ENCODE data around the gene VPS25.

Gene VPS25

DNA sequence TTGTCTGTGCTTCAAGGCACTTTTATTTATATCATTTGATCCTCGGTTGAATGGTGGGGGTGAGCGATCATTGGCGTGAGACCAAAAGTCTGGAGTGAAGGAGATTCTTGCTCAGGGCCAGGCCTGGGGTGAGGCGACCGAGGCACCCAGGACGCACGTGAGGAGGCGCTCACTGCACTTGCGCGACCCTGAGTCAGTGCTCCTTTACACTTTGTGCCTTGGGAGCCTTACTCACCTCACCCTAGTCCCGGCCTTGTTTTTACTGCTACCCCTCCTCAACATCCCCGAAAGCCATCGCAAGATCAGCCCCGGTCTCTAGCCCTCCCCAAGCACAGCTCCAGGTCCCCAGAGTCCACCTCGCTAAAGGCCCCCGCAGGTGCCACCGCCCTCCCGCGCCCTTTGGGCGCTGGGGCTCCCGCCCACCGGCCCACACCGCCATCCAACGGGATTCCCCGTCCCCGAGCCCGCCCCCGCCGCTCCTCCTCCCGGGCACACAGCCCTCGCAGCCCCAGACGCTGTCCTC, 28.9 kb upstream of the VPS25 start:
- CTCF ChIA-PET = interaction anchor here (0.7 to 1.4 kb wide), 2 partner anchors 17 to 19 kb away, joined by 3 to 4 read pairs; no protein-coding TSS in a partner anchor

DNA sequence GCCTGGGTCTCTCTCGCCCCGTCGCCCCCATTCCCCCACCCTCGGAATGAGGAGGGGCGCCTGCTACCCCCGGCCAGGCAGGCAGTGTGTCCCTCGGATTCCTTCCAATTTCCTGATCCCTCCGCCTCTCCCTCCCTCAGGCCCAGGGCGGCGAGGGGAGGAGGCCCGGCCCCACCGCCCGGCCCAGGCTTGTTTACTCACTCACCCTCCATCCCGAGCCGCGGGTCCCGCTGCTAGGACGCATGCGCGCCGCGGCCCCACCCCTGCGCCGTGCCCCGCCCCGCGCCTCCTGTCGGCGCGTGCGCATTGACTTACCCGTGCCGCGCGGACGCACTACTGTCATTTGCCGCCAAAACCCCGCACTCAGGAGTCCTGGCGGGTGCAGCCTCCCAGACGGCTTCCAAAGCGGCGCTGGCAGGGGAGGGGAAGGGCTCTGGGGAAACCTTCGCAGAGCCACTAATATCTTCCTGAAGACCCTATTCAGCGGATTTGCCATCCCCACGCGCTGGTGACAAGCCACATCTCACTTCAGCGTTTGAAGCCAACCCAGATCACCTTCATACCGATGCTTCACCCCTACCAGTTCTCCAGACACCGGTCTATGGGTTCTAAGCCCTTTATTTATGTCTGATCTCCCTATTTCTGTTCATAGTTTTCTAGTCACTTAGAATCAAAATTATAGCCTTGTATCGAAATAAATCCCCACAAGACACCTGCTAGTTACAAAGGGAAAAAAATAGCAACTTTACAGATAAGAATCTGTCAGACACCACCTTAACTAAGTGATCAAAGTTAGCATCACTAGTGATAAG, 28.2 kb upstream of the VPS25 start, which contains the start of gene EZH1:
EZH1 (minus strand) TSS at position 235 of the 812 bp plus-strand sequence. CDS start 16,099 bp downstream, outside the sequence.
- Histone ChIP-seq H3K4me3 (ENCODE audit: control insufficient read depth in 1 of 7, extremely low read depth in 1 of 7, insufficient read depth in 4 of 7, low read depth in 2 of 7, low read length in 6 of 7) (peak within 1 kb of the TSS; percentile 29 to 79 (median 77)), H3K27ac (ENCODE audit: insufficient read depth in 1 of 2, low read depth in 1 of 2, low read length in 2 of 2, poor library complexity in 1 of 2, severe bottlenecking in 2 of 2) (peak within 1 kb of the TSS; percentile 54 to 79)
- POLR2A ChIA-PET = no interaction called here

More for the DNA sequence above, 28.9 kb upstream of the VPS25 start:
- H3K9me3 ChIP-seq (ENCODE audit: control extremely low read depth in 1 of 5, control insufficient read depth in 4 of 5, insufficient read depth in 2 of 5, low read depth in 1 of 5, low read length in 4 of 5) = no peaks in the 10 kb centered on the region
- peaks cover 3 to 13% (median 11%) of the 10 kb centered on the region in 4 experiments for H3K4me1 ChIP-seq (ENCODE audit: control extremely low read depth in 1 of 4, control insufficient read depth in 4 of 4, insufficient read depth in 4 of 4, low read length in 3 of 4)
- H3K27me3 ChIP-seq (replicated peaks in 2 of 5; ENCODE audit: control insufficient read depth in 4 of 5, insufficient read depth in 5 of 5, low read length in 4 of 5) = peaks cover 0 to 4% (median 0%) of the 10 kb centered on the region in 5 experiments
- 0% methylated on average over 19 of the region's 32 CpGs for WGBS (ENCODE audit: insufficient coverage)
- H3K4me3 ChIP-seq (ENCODE audit: control insufficient read depth in 1 of 7, extremely low read depth in 1 of 7, insufficient read depth in 4 of 7, low read depth in 2 of 7, low read length in 6 of 7) = peak overlapping the region; percentile 29 to 79 (median 77)
- peak in 2 of 3 donors; percentile 32 to 66 for DNase-seq
- POLR2A ChIA-PET = no interaction called here
- peak overlapping the region; percentile 54 to 79 for H3K27ac ChIP-seq (ENCODE audit: insufficient read depth in 1 of 2, low read depth in 1 of 2, low read length in 2 of 2, poor library complexity in 1 of 2, severe bottlenecking in 2 of 2)
- H3K36me3 ChIP-seq (ENCODE audit: control insufficient read depth in 4 of 4, insufficient read depth in 4 of 4, low read length in 3 of 4) = no peaks in the 10 kb centered on the region

GRCh38 chr17:42748202-42748907, 24.9 kb upstream of the VPS25 start:
- H3K9me3 ChIP-seq (ENCODE audit: control extremely low read depth in 1 of 5, control insufficient read depth in 4 of 5, insufficient read depth in 2 of 5, low read depth in 1 of 5, low read length in 4 of 5) = no peaks in the 10 kb centered on the region
- no peak overlapping the region for H3K4me3 ChIP-seq (ENCODE audit: control insufficient read depth in 1 of 7, extremely low read depth in 1 of 7, insufficient read depth in 4 of 7, low read depth in 2 of 7, low read length in 6 of 7)
- H3K27ac ChIP-seq (ENCODE audit: insufficient read depth in 1 of 2, low read depth in 1 of 2, low read length in 2 of 2, poor library complexity in 1 of 2, severe bottlenecking in 2 of 2) = no peak overlapping the region
- no peak for DNase-seq
- peaks cover 0 to 4% (median 0%) of the 10 kb centered on the region in 5 experiments for H3K27me3 ChIP-seq (replicated peaks in 2 of 5; ENCODE audit: control insufficient read depth in 4 of 5, insufficient read depth in 5 of 5, low read length in 4 of 5)
- CTCF ChIA-PET = interaction anchor here (0.6 to 1.2 kb wide), 5 partner anchors 12 to 68 kb away, joined by 3 to 4 read pairs (median 4); no protein-coding TSS in a partner anchor
- WGBS (ENCODE audit: insufficient coverage) = 98% methylated on average over 6 of the region's 7 CpGs
- POLR2A ChIA-PET = no interaction called here
- no peaks in the 10 kb centered on the region for H3K36me3 ChIP-seq (ENCODE audit: control insufficient read depth in 4 of 4, insufficient read depth in 4 of 4, low read length in 3 of 4)
- H3K4me1 ChIP-seq (ENCODE audit: control extremely low read depth in 1 of 4, control insufficient read depth in 4 of 4, insufficient read depth in 4 of 4, low read length in 3 of 4) = peaks cover 6 to 23% (median 20%) of the 10 kb centered on the region in 4 experiments

More for the DNA sequence above, 28.2 kb upstream of the VPS25 start, which contains the start of gene EZH1:
- peak; percentile 89 to 94 (median 93) for DNase-seq
- CTCF ChIA-PET = no interaction called here
- WGBS (ENCODE audit: insufficient coverage) = 11% methylated on average over 24 of the region's 50 CpGs
- H3K4me1 ChIP-seq (ENCODE audit: control extremely low read depth in 1 of 4, control insufficient read depth in 4 of 4, insufficient read depth in 4 of 4, low read length in 3 of 4) = peaks cover 3 to 13% (median 12%) of the 10 kb centered on the region in 4 experiments
- H3K9me3 ChIP-seq (ENCODE audit: control extremely low read depth in 1 of 5, control insufficient read depth in 4 of 5, insufficient read depth in 2 of 5, low read depth in 1 of 5, low read length in 4 of 5) = no peaks in the 10 kb centered on the region
- peaks cover 0 to 4% (median 0%) of the 10 kb centered on the region in 5 experiments for H3K27me3 ChIP-seq (replicated peaks in 2 of 5; ENCODE audit: control insufficient read depth in 4 of 5, insufficient read depth in 5 of 5, low read length in 4 of 5)
- H3K36me3 ChIP-seq (ENCODE audit: control insufficient read depth in 4 of 4, insufficient read depth in 4 of 4, low read length in 3 of 4) = no peaks in the 10 kb centered on the region

DNA sequence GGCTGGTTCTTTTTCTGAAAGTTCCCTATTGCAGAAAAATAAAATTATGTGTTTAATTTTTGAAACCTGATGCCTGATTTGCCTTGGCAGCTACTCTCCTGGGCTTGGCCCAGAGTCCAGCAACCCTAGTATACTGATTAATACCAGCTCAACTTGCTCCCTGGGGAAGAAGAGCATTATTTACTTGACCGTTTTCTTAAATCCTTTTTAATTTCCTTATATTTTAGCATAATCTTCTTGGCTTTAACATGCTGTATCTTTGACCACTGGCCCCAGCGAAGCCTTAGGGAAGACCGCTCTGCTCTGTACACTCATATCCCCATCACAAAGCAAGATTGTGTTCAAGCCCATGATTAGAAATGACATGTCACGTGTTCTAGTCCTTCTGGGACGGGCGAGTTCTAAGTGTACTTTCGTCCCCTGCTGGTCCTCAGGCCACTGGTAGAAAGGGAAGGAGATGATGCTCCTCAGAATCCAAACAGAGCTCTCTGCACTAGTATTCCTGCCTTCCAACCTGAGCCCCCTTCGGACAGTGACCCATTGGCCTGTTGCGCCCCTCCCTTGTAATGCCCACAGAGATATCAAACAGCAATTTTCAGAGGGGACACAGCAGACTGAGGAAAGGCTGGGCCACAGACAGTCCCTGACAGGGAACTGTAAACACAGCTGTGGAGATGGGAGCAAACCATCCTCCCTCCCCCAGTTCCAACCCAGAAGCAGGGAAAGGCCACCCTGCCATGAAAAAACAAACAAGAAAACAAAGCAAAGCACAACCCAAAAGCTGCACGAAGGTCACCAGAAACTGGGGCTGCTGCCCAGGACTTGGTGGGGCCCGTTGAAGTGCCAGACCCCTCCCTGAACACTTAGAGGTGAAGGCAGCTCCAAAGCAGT, 24.1 kb upstream of the VPS25 start:
- ChIA-PET POLR2A (no interaction called here), CTCF (interaction anchor here (0.6 to 1.6 kb wide), 5 partner anchors 11 to 68 kb away, joined by 3 to 10 read pairs (median 4); no protein-coding TSS in a partner anchor)
- Histone ChIP-seq H3K4me3 (ENCODE audit: control insufficient read depth in 1 of 7, extremely low read depth in 1 of 7, insufficient read depth in 4 of 7, low read depth in 2 of 7, low read length in 6 of 7) (no peak overlapping the region), H3K4me1 (ENCODE audit: control extremely low read depth in 1 of 4, control insufficient read depth in 4 of 4, insufficient read depth in 4 of 4, low read length in 3 of 4) (peaks cover 4 to 15% (median 12%) of the 10 kb centered on the region in 4 experiments), H3K27ac (ENCODE audit: insufficient read depth in 1 of 2, low read depth in 1 of 2, low read length in 2 of 2, poor library complexity in 1 of 2, severe bottlenecking in 2 of 2) (no peak overlapping the region), H3K36me3 (ENCODE audit: control insufficient read depth in 4 of 4, insufficient read depth in 4 of 4, low read length in 3 of 4) (no peaks in the 10 kb centered on the region), H3K27me3 (replicated peaks in 2 of 5; ENCODE audit: control insufficient read depth in 4 of 5, insufficient read depth in 5 of 5, low read length in 4 of 5) (peaks cover 0 to 4% (median 0%) of the 10 kb centered on the region in 5 experiments), H3K9me3 (ENCODE audit: control extremely low read depth in 1 of 5, control insufficient read depth in 4 of 5, insufficient read depth in 2 of 5, low read depth in 1 of 5, low read length in 4 of 5) (no peaks in the 10 kb centered on the region)
- 91% methylated on average over 9 of the region's 11 CpGs for WGBS (ENCODE audit: insufficient coverage)
- no peak for DNase-seq

DNA sequence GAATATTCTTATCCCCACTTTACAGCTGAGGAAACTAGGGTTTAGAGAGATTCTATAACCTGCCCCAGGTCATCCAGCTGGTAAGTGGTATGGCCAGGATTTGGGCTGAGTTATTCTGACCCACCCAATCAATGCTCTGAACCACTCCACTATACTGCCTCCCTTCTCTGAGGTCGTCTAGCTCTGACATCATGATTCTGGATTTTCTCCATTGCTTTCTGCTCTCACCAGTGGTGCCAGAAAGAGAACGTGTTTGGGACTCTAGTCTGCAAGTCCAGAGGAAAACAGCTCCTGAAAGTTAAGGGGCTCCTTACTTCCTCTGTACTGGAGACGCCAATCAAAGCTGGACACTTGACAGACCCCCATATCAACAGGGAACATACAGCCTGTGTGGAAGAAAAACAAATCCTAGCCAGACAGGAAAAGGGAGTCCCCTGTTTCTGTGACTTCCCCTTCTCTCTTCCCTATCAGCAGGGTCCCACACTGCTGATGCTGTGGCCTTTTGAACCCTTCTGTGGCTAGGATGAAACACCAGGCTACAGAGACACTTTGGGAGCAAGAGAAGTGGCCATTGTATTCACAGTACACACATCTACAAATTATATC, 22.4 kb upstream of the VPS25 start:
- POLR2A ChIA-PET = interaction anchor here (0.9 kb wide), 1 partner anchor 8 kb away, joined by 3 read pairs; no protein-coding TSS in a partner anchor
- peak; percentile 34 to 68 (median 51) for DNase-seq
- peak overlapping the region in 1 of 7 experiments; percentile 17 for H3K4me3 ChIP-seq (ENCODE audit: control insufficient read depth in 1 of 7, extremely low read depth in 1 of 7, insufficient read depth in 4 of 7, low read depth in 2 of 7, low read length in 6 of 7)
- no peak overlapping the region for H3K27ac ChIP-seq (ENCODE audit: insufficient read depth in 1 of 2, low read depth in 1 of 2, low read length in 2 of 2, poor library complexity in 1 of 2, severe bottlenecking in 2 of 2)
- no peaks in the 10 kb centered on the region for H3K9me3 ChIP-seq (ENCODE audit: control extremely low read depth in 1 of 5, control insufficient read depth in 4 of 5, insufficient read depth in 2 of 5, low read depth in 1 of 5, low read length in 4 of 5)
- CTCF ChIA-PET = interaction anchor here (1.6 kb wide), 1 partner anchor 13 kb away, joined by 10 read pairs; no protein-coding TSS in a partner anchor
- 0% methylated on average over 3 of the region's 3 CpGs for WGBS (ENCODE audit: insufficient coverage)
- H3K27me3 ChIP-seq (replicated peaks in 2 of 5; ENCODE audit: control insufficient read depth in 4 of 5, insufficient read depth in 5 of 5, low read length in 4 of 5) = peaks cover 0 to 3% (median 0%) of the 10 kb centered on the region in 5 experiments
- peaks cover 3 to 14% (median 8%) of the 10 kb centered on the region in 4 experiments for H3K4me1 ChIP-seq (ENCODE audit: control extremely low read depth in 1 of 4, control insufficient read depth in 4 of 4, insufficient read depth in 4 of 4, low read length in 3 of 4)
- no peaks in the 10 kb centered on the region for H3K36me3 ChIP-seq (ENCODE audit: control insufficient read depth in 4 of 4, insufficient read depth in 4 of 4, low read length in 3 of 4)

DNA sequence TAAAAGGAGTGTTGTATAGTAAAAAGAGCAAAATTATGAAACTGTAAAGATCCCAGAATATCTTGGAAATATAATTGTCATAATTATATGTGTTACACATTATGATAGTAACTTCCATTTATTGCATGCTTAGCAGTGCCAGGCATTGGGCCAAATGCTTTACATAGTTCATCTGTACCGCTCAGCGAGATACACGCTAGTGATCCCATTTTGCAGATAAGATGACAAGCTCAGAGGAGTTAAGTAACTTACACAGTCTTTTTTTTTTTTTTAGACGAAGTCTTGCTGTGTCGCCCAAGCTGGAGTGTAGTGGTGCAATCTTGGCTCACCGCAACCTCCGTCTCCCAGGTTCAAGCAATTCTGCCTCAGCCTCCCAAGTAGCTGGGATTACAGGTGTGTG, 21.6 kb upstream of the VPS25 start:
- H3K4me3 ChIP-seq (ENCODE audit: control insufficient read depth in 1 of 7, extremely low read depth in 1 of 7, insufficient read depth in 4 of 7, low read depth in 2 of 7, low read length in 6 of 7) = no peak overlapping the region
- no peak for DNase-seq
- peaks cover 3 to 14% (median 8%) of the 10 kb centered on the region in 4 experiments for H3K4me1 ChIP-seq (ENCODE audit: control extremely low read depth in 1 of 4, control insufficient read depth in 4 of 4, insufficient read depth in 4 of 4, low read length in 3 of 4)
- no peaks in the 10 kb centered on the region for H3K9me3 ChIP-seq (ENCODE audit: control extremely low read depth in 1 of 5, control insufficient read depth in 4 of 5, insufficient read depth in 2 of 5, low read depth in 1 of 5, low read length in 4 of 5)
- WGBS (ENCODE audit: insufficient coverage) = 96% methylated on average over 5 of the region's 7 CpGs
- no peak overlapping the region for H3K27ac ChIP-seq (ENCODE audit: insufficient read depth in 1 of 2, low read depth in 1 of 2, low read length in 2 of 2, poor library complexity in 1 of 2, severe bottlenecking in 2 of 2)
- H3K27me3 ChIP-seq (replicated peaks in 2 of 5; ENCODE audit: control insufficient read depth in 4 of 5, insufficient read depth in 5 of 5, low read length in 4 of 5) = peaks cover 0 to 1% (median 0%) of the 10 kb centered on the region in 5 experiments
- H3K36me3 ChIP-seq (ENCODE audit: control insufficient read depth in 4 of 4, insufficient read depth in 4 of 4, low read length in 3 of 4) = no peaks in the 10 kb centered on the region
- CTCF ChIA-PET = interaction anchor here (0.9 kb wide), 1 partner anchor 12 kb away, joined by 3 read pairs; no protein-coding TSS in a partner anchor
- POLR2A ChIA-PET = no interaction called here

Data from common myeloid progenitor, CD34-positive (primary cell).